Kidney (tissue), 14 donors: ENCODE results near the gene FAM53B. TPM values are rescaled to one million over a fixed set of nuclear protein-coding genes. Genes with fewer than 3 reads are reported as not detected.
A peak's percentile ranks its signal among the peaks of the same experiment; 100 is the strongest.

ENCODE experiments used
- DNase-seq, 5 donors: peaks; one replicate each; pipeline ENCODE4 v3.0.0-alpha.2; 2013 to 2020
- FAIRE-seq: peaks from 2 replicates; lab custom pipeline; 2012; peaks lifted over from hg19 to GRCh38; lab: Jason Lieb, UNC
- H3K27ac ChIP-seq, 2 donors: one replicate each; pipeline ENCODE4 v1.7.0; 2013; ENCODE audit warnings: low read depth in 2 of 2, low read length in 2 of 2, inconsistent platforms in 1 of 2
- H3K27me3 ChIP-seq: one replicate; pipeline ENCODE4 v1.7.1; 2013; ENCODE audit warnings: low read length, inconsistent platforms; ENCODE audit not compliant: control insufficient read depth, insufficient read depth
- H3K36me3 ChIP-seq, 3 donors: one replicate each; pipeline versions ENCODE4 v1.7.0 to v1.7.1; 2013; ENCODE audit warnings: low read length in 3 of 3, control low read depth in 1 of 3, inconsistent platforms in 1 of 3; ENCODE audit not compliant: insufficient read depth in 3 of 3, control insufficient read depth in 2 of 3
- H3K4me1 ChIP-seq, 3 donors: one replicate each; pipeline versions ENCODE4 v1.7.0 to v1.7.1; 2013; ENCODE audit warnings: low read length in 3 of 3, inconsistent platforms in 1 of 3, low read depth in 1 of 3; ENCODE audit not compliant: control insufficient read depth in 2 of 3, insufficient read depth in 2 of 3
- H3K4me3 ChIP-seq, 3 donors: one replicate each; pipeline versions ENCODE4 v1.7.0 to v1.8.1; 2013; ENCODE audit warnings: low read length in 3 of 3, control low read depth in 1 of 3, inconsistent platforms in 1 of 3
- H3K9ac ChIP-seq, 3 donors: one replicate each; pipeline versions ENCODE4 v1.7.0 to v1.7.1; 2013; ENCODE audit warnings: low read length in 3 of 3, control low read depth in 1 of 3, inconsistent platforms in 1 of 3
- H3K9me3 ChIP-seq, 3 donors: one replicate each; pipeline versions ENCODE4 v1.7.0 to v1.7.1; 2013; ENCODE audit warnings: low read length in 3 of 3, control low read depth in 1 of 3, inconsistent platforms in 1 of 3; ENCODE audit not compliant: control insufficient read depth in 2 of 3, insufficient read depth in 1 of 3
- intact Hi-C: fragments of 100-400 bp; cut with DNase I; formaldehyde crosslinking; loops from one replicate; pipeline ENCODE4 v1.11.1; 2022
- polyA plus RNA-seq: library from polyadenylated mRNA; stranded (reverse); fragments of 350-450 nt; fragmentation: Illumina TruSeq; extraction: RNeasy Lipid Tissue Mini Kit (QIAGEN cat#74804); gene quantifications from one replicate; pipeline ENCODE4 v1.2.3, GENCODE V29; 2014; ENCODE audit warnings: low read depth, low replicate concordance; ENCODE audit not compliant: insufficient read depth
- total RNA-seq: library from RNA; stranded (reverse); fragmentation: NEBNext Ultra II Directional; extraction: Animal tissue kit (Norgen Biotek cat#: 25700); gene quantifications from one replicate; pipeline ENCODE4 v1.2.1, GENCODE V29; 2021
- TF ChIP-seq, protein P1 (sequence below): IDR thresholded peaks from 3 replicates; pipeline ENCODE4 v1.5.1; 2012; ENCODE audit warnings: mild to moderate bottlenecking, moderate library complexity, borderline replicate concordance; ENCODE audit not compliant: insufficient read depth; ENCODE audit errors: extremely low read depth
- donor health status: control.
- donor health status: control.
- donor health status: control.
- donor health status: control.
- donor health status: control.
- donor health status: DM: yes; HTN: yes; CAD: no.
- donor health status: Normal renal cell carcinoma (clear cell type).

The FAM53B gene
- total and polyA plus RNA-seq, 2 donors from 2014 or later: 11.8 to 30.0 TPM

DNA sequence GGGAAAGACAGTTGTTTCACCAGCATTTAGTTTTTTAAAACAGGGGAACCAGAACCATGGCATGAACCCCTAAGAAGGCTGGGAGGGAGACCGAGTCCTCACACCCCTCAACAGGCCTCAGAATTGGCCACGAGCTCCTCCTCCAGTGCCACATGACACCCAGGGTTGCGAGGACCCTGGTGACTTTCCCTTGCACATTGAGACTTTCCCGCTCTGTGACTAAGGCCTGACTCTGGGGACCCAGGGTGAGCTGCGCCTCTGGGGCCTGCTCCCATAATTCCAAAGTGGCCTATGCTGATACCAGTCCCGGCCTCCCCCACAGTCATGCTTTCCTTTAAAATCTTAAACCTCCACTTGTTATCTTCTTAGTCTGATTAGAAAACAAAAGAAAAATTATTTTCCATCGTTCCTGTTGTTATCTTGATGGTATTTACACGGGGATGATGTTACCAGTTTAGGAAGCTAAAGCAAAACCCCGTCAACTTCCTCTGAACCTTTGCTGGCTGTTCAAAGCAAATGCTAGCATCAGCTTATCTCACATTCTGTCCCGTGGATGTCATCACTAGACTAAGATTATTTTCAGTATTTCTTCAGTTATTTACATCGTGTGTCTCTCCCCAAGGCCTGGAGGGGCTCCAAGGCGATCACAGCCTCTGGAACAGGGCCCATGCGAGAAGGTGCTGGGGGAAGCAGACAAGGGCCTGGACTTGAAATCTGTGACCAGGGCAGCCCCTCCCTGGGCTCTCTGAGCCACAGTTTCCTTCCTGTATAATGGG, 42.1 kb downstream of the FAM53B start:
- peak in 2 of 5 donors; percentile 62 to 77 for DNase-seq
- no peaks in the 10 kb centered on the region for H3K9me3 ChIP-seq
- FAIRE-seq: no peak
- H3K4me1 ChIP-seq: peaks cover 2 to 95% (median 78%) of the 10 kb centered on the region in 3 donors
- H3K4me3 ChIP-seq: no peak overlapping the region
- H3K9ac ChIP-seq: peak overlapping the region in 2 of 3 donors; percentile 5 to 37
- TF ChIP-seq, protein P1, sequence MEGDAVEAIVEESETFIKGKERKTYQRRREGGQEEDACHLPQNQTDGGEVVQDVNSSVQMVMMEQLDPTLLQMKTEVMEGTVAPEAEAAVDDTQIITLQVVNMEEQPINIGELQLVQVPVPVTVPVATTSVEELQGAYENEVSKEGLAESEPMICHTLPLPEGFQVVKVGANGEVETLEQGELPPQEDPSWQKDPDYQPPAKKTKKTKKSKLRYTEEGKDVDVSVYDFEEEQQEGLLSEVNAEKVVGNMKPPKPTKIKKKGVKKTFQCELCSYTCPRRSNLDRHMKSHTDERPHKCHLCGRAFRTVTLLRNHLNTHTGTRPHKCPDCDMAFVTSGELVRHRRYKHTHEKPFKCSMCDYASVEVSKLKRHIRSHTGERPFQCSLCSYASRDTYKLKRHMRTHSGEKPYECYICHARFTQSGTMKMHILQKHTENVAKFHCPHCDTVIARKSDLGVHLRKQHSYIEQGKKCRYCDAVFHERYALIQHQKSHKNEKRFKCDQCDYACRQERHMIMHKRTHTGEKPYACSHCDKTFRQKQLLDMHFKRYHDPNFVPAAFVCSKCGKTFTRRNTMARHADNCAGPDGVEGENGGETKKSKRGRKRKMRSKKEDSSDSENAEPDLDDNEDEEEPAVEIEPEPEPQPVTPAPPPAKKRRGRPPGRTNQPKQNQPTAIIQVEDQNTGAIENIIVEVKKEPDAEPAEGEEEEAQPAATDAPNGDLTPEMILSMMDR: no peak
- intact Hi-C loops: no loop called here
- H3K36me3 ChIP-seq: peaks cover 0 to 3% (median 0%) of the 10 kb centered on the region in 3 donors
- no peaks in the 10 kb centered on the region for H3K27me3 ChIP-seq
- H3K27ac ChIP-seq: peak overlapping the region; percentile 86 to 88

DNA sequence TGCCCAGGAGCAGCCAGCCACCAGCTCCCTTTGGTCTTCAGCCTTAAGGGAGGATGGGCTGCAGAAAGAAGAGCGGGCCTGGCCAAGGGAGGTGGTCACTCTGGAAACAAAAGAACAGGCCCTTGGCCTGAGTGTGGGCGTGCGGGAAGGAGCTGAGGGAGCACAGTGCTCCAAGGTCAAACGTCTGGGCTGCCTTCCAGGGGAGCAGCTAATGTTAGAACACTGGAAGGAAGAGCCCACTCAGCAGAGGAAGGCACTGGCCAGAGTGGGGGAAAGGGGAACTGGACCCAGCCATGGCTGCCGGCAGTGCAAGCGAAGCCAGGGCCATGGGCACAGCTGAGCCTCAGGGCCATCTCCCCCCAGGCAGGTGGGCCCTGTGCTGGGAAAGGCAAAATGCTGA, 42.7 kb downstream of the FAM53B start:
- no peaks in the 10 kb centered on the region for H3K27me3 ChIP-seq
- H3K9ac ChIP-seq: peak overlapping the region in 1 of 3 donors; percentile 37
- TF ChIP-seq, protein P1: no peak
- DNase-seq (peak in 4 of 5 donors; percentile 73 to 97 (median 86)), FAIRE-seq (no peak)
- H3K9me3 ChIP-seq: no peaks in the 10 kb centered on the region
- H3K27ac ChIP-seq: peak overlapping the region; percentile 86 to 88
- intact Hi-C loops: no loop called here
- H3K4me3 ChIP-seq: no peak overlapping the region
- peaks cover 0 to 3% (median 0%) of the 10 kb centered on the region in 3 donors for H3K36me3 ChIP-seq
- H3K4me1 ChIP-seq: peaks cover 2 to 93% (median 78%) of the 10 kb centered on the region in 3 donors

DNA sequence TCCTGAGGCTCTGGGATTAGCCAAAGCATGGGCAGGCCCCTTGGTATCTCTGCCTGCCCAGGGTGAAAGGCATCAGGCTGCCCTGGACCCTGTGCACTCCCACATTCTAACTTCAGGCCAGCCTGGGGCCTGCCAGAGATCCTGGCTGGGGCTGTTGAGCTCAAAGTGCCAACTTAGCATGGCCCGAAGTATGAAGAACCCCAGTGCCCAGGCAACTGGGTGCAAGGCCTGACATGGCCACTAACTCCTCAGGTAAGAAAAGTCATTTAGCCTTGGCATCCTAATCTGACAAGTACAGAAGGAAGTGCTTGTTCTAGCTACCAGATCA, 43.2 kb downstream of the FAM53B start:
- Histone ChIP-seq H3K27ac (peak overlapping the region; percentile 86 to 88), H3K36me3 (peaks cover 0 to 3% (median 0%) of the 10 kb centered on the region in 3 donors), H3K9ac (peak overlapping the region in 1 of 3 donors; percentile 37), H3K4me3 (no peak overlapping the region), H3K9me3 (no peaks in the 10 kb centered on the region), H3K27me3 (no peaks in the 10 kb centered on the region), H3K4me1 (peaks cover 2 to 92% (median 76%) of the 10 kb centered on the region in 3 donors)
- no peak for DNase-seq
- intact Hi-C loops: no loop called here
- no peak for FAIRE-seq
- TF ChIP-seq, protein P1: no peak
